Osteocyte (in vitro differentiated cells): ENCODE measurements around the gene ANKRD12. TPM values are rescaled to one million over a fixed set of nuclear protein-coding genes. Genes with fewer than 3 reads are reported as not detected.

Experiments
- DNase-seq: peaks from one replicate; pipeline ENCODE4 v3.0.0; 2021; ENCODE audit warnings: mixed read lengths; ENCODE audit not compliant: unreplicated experiment; ENCODE audit errors: extremely low spot score
- H3K27ac Mint-ChIP-seq: one replicate; pipeline ENCODE4 v1.8.0; 2021; ENCODE audit warnings: mild to moderate bottlenecking, mixed read lengths; ENCODE audit not compliant: unreplicated experiment
- H3K27me3 Mint-ChIP-seq: one replicate; pipeline ENCODE4 v1.8.0; 2021; ENCODE audit warnings: mixed read lengths; ENCODE audit not compliant: unreplicated experiment
- H3K36me3 Mint-ChIP-seq: one replicate; pipeline ENCODE4 v1.8.0; 2021; ENCODE audit warnings: mixed read lengths; ENCODE audit not compliant: unreplicated experiment
- H3K4me1 Mint-ChIP-seq: one replicate; pipeline ENCODE4 v1.8.0; 2021; ENCODE audit warnings: mixed read lengths; ENCODE audit not compliant: unreplicated experiment
- H3K4me3 Mint-ChIP-seq: one replicate; pipeline ENCODE4 v1.8.0; 2021; ENCODE audit warnings: mild to moderate bottlenecking, moderate library complexity, mixed read lengths; ENCODE audit not compliant: unreplicated experiment
- H3K9me3 Mint-ChIP-seq: one replicate; pipeline ENCODE4 v1.8.0; 2021; ENCODE audit warnings: mixed read lengths; ENCODE audit not compliant: unreplicated experiment
- total RNA-seq: library from RNA; stranded (reverse); gene quantifications from 2 replicates; pipeline ENCODE4 v1.2.1, GENCODE V29; 2021
- TF ChIP-seq, protein P1 (sequence below): fragments of 200-600 bp; sonication (generic); IDR thresholded peaks from 2 replicates; pipeline ENCODE4 v1.5.0; 2021; ENCODE audit warnings: antibody characterized with exemption, mild to moderate bottlenecking, moderate library complexity

Gene ANKRD12
- total RNA-seq, 1 donor from 2014 or later = 40.0 TPM

DNA sequence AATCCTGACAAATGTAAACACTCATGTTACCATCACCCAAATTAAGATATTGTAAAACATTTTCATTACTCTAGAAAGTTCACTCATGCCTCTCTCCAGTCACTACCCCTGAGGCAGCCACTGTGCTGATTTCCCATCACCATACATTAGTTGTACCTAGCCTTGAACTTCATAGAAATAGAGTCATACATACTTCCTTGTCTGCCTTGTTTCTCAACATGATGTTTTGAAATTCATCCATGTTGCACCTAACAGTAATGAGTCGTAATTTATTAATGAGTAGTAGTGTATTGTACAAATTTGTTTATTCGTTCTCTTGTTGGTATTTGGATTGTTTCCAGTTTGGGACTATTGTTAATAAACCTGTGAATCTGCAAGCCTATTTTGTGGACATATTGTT lies 149.0 kb downstream of the ANKRD12 start:
- Mint-ChIP-seq H3K27me3 (no peaks in the 10 kb centered on the region), H3K4me1 (peaks cover 11% of the 10 kb centered on the region), H3K4me3 (no peak overlapping the region), H3K36me3 (peaks cover 21% of the 10 kb centered on the region), H3K9me3 (peaks cover 4% of the 10 kb centered on the region), H3K27ac (no peak overlapping the region)
- TF ChIP-seq, protein P1, sequence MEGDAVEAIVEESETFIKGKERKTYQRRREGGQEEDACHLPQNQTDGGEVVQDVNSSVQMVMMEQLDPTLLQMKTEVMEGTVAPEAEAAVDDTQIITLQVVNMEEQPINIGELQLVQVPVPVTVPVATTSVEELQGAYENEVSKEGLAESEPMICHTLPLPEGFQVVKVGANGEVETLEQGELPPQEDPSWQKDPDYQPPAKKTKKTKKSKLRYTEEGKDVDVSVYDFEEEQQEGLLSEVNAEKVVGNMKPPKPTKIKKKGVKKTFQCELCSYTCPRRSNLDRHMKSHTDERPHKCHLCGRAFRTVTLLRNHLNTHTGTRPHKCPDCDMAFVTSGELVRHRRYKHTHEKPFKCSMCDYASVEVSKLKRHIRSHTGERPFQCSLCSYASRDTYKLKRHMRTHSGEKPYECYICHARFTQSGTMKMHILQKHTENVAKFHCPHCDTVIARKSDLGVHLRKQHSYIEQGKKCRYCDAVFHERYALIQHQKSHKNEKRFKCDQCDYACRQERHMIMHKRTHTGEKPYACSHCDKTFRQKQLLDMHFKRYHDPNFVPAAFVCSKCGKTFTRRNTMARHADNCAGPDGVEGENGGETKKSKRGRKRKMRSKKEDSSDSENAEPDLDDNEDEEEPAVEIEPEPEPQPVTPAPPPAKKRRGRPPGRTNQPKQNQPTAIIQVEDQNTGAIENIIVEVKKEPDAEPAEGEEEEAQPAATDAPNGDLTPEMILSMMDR = no peak
- DNase-seq = no peak

DNA sequence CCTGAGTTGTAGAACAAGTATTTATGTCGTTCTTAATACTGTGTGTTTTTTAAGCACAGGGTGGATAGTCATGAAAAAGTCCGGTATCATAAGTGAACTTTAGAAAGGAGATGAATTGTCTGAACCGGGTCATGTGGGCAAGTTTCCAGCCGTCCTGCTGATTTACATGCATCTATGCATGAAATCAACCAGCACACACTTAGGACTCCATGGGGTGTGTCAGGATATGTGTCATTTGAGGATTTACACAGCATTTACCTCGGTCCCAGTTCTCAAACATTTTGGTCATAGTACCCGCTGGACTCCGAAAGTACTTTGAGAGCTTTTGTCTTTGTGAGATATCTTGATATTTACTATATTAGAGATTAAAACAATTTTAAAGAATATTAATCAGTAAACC lies 150.5 kb downstream of the ANKRD12 start:
- H3K27ac Mint-ChIP-seq = no peak overlapping the region
- TF ChIP-seq, protein P1 = no peak
- no peak overlapping the region for H3K4me3 Mint-ChIP-seq
- H3K9me3 Mint-ChIP-seq = peaks cover 4% of the 10 kb centered on the region
- H3K36me3 Mint-ChIP-seq = peaks cover 18% of the 10 kb centered on the region
- peaks cover 11% of the 10 kb centered on the region for H3K4me1 Mint-ChIP-seq
- no peak for DNase-seq
- H3K27me3 Mint-ChIP-seq = no peaks in the 10 kb centered on the region

DNA sequence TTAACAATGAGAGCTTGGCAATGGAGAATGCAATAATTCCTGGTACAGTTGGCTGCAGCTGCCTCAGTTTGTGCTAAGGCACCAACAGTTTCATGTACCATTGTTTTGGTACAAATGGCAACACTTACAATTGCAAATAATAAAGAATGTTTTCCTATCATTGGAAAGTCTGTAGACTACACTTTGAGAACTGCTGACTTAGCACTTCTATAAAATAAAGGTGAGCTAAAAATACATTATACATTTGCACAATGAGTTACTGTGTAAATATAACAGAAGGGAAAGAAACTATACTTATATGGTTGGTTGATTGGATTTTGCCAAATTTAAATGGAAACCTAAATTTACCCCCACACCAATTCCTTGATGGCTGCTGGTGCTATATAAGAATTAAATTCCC lies 153.1 kb downstream of the ANKRD12 start:
- Mint-ChIP-seq H3K4me1 (peaks cover 6% of the 10 kb centered on the region), H3K36me3 (peaks cover 14% of the 10 kb centered on the region), H3K27ac (peak overlapping the region; percentile 71), H3K9me3 (peaks cover 13% of the 10 kb centered on the region), H3K27me3 (no peaks in the 10 kb centered on the region), H3K4me3 (no peak overlapping the region)
- TF ChIP-seq, protein P1 = no peak
- no peak for DNase-seq

DNA sequence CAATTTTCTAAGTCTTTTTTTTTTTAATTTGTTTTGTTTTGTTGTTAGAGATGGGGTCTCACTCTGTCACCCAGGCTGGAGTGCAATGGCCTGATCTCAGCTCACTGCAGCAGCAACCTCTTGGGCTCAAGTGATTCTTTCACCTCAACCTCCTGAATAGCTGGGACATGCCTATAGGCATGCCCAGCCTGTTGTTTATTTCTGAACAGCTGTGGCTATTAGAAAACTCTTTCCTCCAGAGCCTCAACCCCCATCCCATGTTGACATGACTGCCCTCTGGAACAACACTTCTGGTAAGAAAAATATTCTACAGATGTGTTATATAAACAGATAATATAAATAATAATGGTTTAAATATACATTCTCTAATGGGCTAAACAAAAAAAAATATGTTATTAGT lies 153.6 kb downstream of the ANKRD12 start:
- no peak overlapping the region for H3K4me3 Mint-ChIP-seq
- H3K4me1 Mint-ChIP-seq = peaks cover 6% of the 10 kb centered on the region
- TF ChIP-seq, protein P1 = no peak
- DNase-seq = no peak
- H3K27me3 Mint-ChIP-seq = no peaks in the 10 kb centered on the region
- peaks cover 14% of the 10 kb centered on the region for H3K36me3 Mint-ChIP-seq
- H3K9me3 Mint-ChIP-seq = peaks cover 13% of the 10 kb centered on the region
- peak overlapping the region; percentile 71 for H3K27ac Mint-ChIP-seq

DNA sequence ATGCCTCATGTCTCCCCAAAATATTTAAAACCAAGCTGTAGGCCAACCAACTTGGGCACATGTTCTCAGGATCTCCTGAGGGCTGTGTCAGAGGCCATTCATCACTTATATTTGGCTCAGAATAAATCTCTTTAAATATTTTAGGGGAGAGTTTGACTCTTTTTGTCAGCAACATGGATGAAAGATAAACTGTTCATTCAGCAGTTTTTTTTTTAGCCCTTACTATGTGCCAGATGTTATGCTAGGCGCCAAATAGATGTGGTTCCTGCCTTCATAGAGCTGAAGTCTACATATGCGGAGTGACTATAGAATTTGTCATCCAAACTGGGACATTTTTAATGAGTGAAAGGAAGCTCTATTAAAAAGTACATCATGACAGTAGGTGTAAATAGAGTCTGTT lies 155.5 kb downstream of the ANKRD12 start:
- Mint-ChIP-seq H3K4me3 (no peak overlapping the region), H3K9me3 (peaks cover 13% of the 10 kb centered on the region), H3K36me3 (peaks cover 8% of the 10 kb centered on the region), H3K4me1 (peaks cover 6% of the 10 kb centered on the region), H3K27ac (no peak overlapping the region), H3K27me3 (no peaks in the 10 kb centered on the region)
- TF ChIP-seq, protein P1 = no peak
- DNase-seq = no peak
